ENCODE results near the gene ZBTB20.

ZBTB20 gene

GRCh38 chr3:114383875-114384557 is 763.1 kb downstream of the ZBTB20 start:
- TF ChIP-seq SPI1 (IDR thresholded peaks at IDR 0.05; ENCODE audit: borderline replicate concordance, low read depth) (no peak), REST (IDR thresholded peaks at IDR 0.05; ENCODE audit: insufficient replicate concordance, low read depth) (no peak), GABPA (IDR thresholded peaks at IDR 0.05; ENCODE audit: low read depth) (no peak), CTCF (IDR thresholded peaks at IDR 0.05; ENCODE audit: insufficient read depth, low read length) (peak; percentile 96), POLR2AphosphoS5 (IDR thresholded peaks at IDR 0.05; ENCODE audit: low read depth) (no peak)
- H3K4me3 ChIP-seq (replicated peaks; ENCODE audit: insufficient read depth, low read length): no peak overlapping the region
- DNase-seq (ENCODE audit: low read depth in 1 of 2, low spot score in 1 of 2): peak; percentile 12 to 67
- no peaks in the 10 kb centered on the region for H3K27me3 ChIP-seq (ENCODE audit: insufficient read depth, poor library complexity, severe bottlenecking)
- H3K27ac ChIP-seq (replicated peaks): no peak overlapping the region

GRCh38 chr3:114380233-114380651 is 766.8 kb downstream of the ZBTB20 start:
- H3K27ac ChIP-seq (replicated peaks): no peak overlapping the region
- TF ChIP-seq CTCF (IDR thresholded peaks at IDR 0.05; ENCODE audit: insufficient read depth, low read length): no peak
- no peak for TF ChIP-seq SPI1 (IDR thresholded peaks at IDR 0.05; ENCODE audit: borderline replicate concordance, low read depth)
- no peak for TF ChIP-seq GABPA (IDR thresholded peaks at IDR 0.05; ENCODE audit: low read depth)
- no peak for TF ChIP-seq POLR2AphosphoS5 (IDR thresholded peaks at IDR 0.05; ENCODE audit: low read depth)
- TF ChIP-seq REST (IDR thresholded peaks at IDR 0.05; ENCODE audit: insufficient replicate concordance, low read depth): no peak
- H3K4me3 ChIP-seq (replicated peaks; ENCODE audit: insufficient read depth, low read length): no peak overlapping the region
- no peaks in the 10 kb centered on the region for H3K27me3 ChIP-seq (ENCODE audit: insufficient read depth, poor library complexity, severe bottlenecking)
- DNase-seq (ENCODE audit: low read depth in 1 of 2, low spot score in 1 of 2): no peak

- no peaks in the 10 kb centered on the region for H3K27me3 ChIP-seq (ENCODE audit: insufficient read depth, poor library complexity, severe bottlenecking)
- no peak for TF ChIP-seq SPI1 (IDR thresholded peaks at IDR 0.05; ENCODE audit: borderline replicate concordance, low read depth)
- TF ChIP-seq REST (IDR thresholded peaks at IDR 0.05; ENCODE audit: insufficient replicate concordance, low read depth): no peak
- no peak overlapping the region for H3K4me3 ChIP-seq (replicated peaks; ENCODE audit: insufficient read depth, low read length)
- DNase-seq (ENCODE audit: low read depth in 1 of 2, low spot score in 1 of 2): no peak
- H3K27ac ChIP-seq (replicated peaks): no peak overlapping the region
Measured at GRCh38 chr3:114379266-114379665, 767.8 kb downstream of the ZBTB20 start.
